Bronchial epithelial cell (primary cell): ENCODE measurements around the gene PRXL2B. TPM values are rescaled to one million over a fixed set of nuclear protein-coding genes. Genes with fewer than 3 reads are reported as not detected.

Experiments
- DNase-seq: peaks from one replicate; pipeline ENCODE4 v3.0.0-alpha.2; 2010; ENCODE audit warnings: low read depth
- FAIRE-seq: peaks from 2 replicates; lab custom pipeline; 2011; peaks lifted over from hg19 to GRCh38; lab: Jason Lieb, UNC
- H3K27me3 ChIP-seq: 2 replicates; pipeline ENCODE4 v1.5.1; 2011; ENCODE audit warnings: low read length; ENCODE audit not compliant: control insufficient read depth, insufficient read depth
- H3K36me3 ChIP-seq: 2 replicates; pipeline ENCODE4 v1.5.1; 2011; ENCODE audit warnings: low read length; ENCODE audit not compliant: control insufficient read depth, insufficient read depth
- H3K4me3 ChIP-seq: 2 replicates; pipeline ENCODE4 v1.5.1; 2011; ENCODE audit warnings: mild to moderate bottlenecking, low read depth, low read length, control low read depth
- total RNA-seq: library from RNA; depleted of rRNA; stranded (reverse); fragments of >200 nt; gene quantifications from 2 replicates; pipeline ENCODE4 v1.2.1, GENCODE V29; 2014
- TF ChIP-seq, protein P1 (sequence below): IDR thresholded peaks from 2 replicates; pipeline ENCODE4 v1.5.1; 2011; ENCODE audit warnings: mild to moderate bottlenecking, moderate library complexity, low read length, control low read depth, inconsistent platforms; ENCODE audit not compliant: insufficient read depth, severe bottlenecking

Gene PRXL2B
- total RNA-seq, 1 donor from 2014 or later, result 6.8 TPM

GRCh38 chr1:2639607-2640521, 53.3 kb downstream of the PRXL2B start:
- TF ChIP-seq, protein P1, sequence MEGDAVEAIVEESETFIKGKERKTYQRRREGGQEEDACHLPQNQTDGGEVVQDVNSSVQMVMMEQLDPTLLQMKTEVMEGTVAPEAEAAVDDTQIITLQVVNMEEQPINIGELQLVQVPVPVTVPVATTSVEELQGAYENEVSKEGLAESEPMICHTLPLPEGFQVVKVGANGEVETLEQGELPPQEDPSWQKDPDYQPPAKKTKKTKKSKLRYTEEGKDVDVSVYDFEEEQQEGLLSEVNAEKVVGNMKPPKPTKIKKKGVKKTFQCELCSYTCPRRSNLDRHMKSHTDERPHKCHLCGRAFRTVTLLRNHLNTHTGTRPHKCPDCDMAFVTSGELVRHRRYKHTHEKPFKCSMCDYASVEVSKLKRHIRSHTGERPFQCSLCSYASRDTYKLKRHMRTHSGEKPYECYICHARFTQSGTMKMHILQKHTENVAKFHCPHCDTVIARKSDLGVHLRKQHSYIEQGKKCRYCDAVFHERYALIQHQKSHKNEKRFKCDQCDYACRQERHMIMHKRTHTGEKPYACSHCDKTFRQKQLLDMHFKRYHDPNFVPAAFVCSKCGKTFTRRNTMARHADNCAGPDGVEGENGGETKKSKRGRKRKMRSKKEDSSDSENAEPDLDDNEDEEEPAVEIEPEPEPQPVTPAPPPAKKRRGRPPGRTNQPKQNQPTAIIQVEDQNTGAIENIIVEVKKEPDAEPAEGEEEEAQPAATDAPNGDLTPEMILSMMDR, result no peak
- DNase-seq (no peak), FAIRE-seq (no peak)
- Histone ChIP-seq H3K27me3 (no peaks in the 10 kb centered on the region), H3K36me3 (no peaks in the 10 kb centered on the region), H3K4me3 (no peak overlapping the region)

DNA sequence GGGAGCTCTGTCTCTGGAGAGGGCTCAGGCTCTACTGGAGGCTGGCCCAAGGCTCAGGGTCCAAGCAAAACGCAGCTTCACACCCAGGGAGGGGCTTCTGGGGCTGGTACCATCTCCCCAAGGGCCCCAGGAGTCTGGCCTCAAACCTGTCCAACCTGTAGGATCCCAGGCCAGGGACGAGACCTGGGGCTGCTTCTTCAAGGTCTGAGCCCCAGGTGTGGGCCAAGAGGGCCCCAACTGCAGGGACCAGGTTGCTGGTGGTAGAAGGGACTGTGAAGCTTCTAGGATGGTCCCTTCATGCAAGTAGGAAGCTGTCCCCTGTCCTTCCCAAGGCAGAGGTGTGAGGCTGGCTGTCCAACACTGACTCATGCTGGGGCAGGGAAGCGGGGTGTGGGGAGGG, 54.0 kb downstream of the PRXL2B start:
- FAIRE-seq, result no peak
- no peak for DNase-seq

More for the DNA sequence above, 54.0 kb downstream of the PRXL2B start:
- TF ChIP-seq, protein P1, result no peak
- H3K27me3 ChIP-seq, result no peaks in the 10 kb centered on the region
- no peak overlapping the region for H3K4me3 ChIP-seq
- no peaks in the 10 kb centered on the region for H3K36me3 ChIP-seq

Other genes with a start within 250 kb of the PRXL2B start
- 5.5 and 10.6 TPM in 2 replicates for gene MORN1, start 195.2 kb upstream of the PRXL2B start, total RNA-seq
- 94.8 and 104 TPM in 2 replicates for gene RER1, start 194.9 kb upstream of the PRXL2B start, total RNA-seq
- 30.0 and 35.7 TPM in 2 replicates for gene PEX10, start 174.2 kb upstream of the PRXL2B start, total RNA-seq
- 64.2 and 93.2 TPM in 2 replicates for gene PLCH2, start 110.5 kb upstream of the PRXL2B start, total RNA-seq
- gene PANK4, start 60.2 kb upstream of the PRXL2B start, total RNA-seq, result 29.2 and 29.3 TPM in 2 replicates
- 2.9 and 3.8 TPM in 2 replicates for gene HES5, start 56.5 kb upstream of the PRXL2B start, total RNA-seq
- gene TNFRSF14, start 30.4 kb upstream of the PRXL2B start, total RNA-seq, result 10.4 and 11.1 TPM in 2 replicates
- gene MMEL1, start 46.2 kb downstream of the PRXL2B start, total RNA-seq, result 0.13 TPM in 1 of 2 replicates, not detected in the other
- under 0.01 TPM in 2 replicates for gene TTC34, start 214.9 kb downstream of the PRXL2B start, total RNA-seq